Lower leg skin (tissue), 4 donors: Measurements from ENCODE around the gene IL36RN. TPM values are rescaled to one million over a fixed set of nuclear protein-coding genes. Genes with fewer than 3 reads are reported as not detected.

ENCODE experiments used
- DNase-seq, 2 donors: peaks; one replicate each; pipeline ENCODE4 v3.0.0-alpha.2; 2019; ENCODE audit warnings: low spot score in 2 of 2
- H3K4me3 ChIP-seq: fragments of 200-600 bp; sonication (generic); 2 replicates; pipeline ENCODE4 v1.5.1; 2017; ENCODE audit warnings: mild to moderate bottlenecking, low read depth; ENCODE audit not compliant: poor library complexity, severe bottlenecking
- CTCF ChIP-seq, 3 donors: fragments of 450-650 bp; IDR thresholded peaks; one replicate each; pipeline ENCODE4 v1.5.1; 2016; ENCODE audit warnings: antibody characterized with exemption in 3 of 3, mild to moderate bottlenecking in 3 of 3, moderate library complexity in 2 of 3
- POLR2A ChIP-seq, 2 donors: fragments of 450-650 bp; IDR thresholded peaks; one replicate each; pipeline ENCODE4 v1.6.1; 2016 to 2017; ENCODE audit warnings: antibody characterized with exemption in 2 of 2, mild to moderate bottlenecking in 1 of 2, moderate library complexity in 1 of 2
- WGBS, 2 donors: methylation state at CpG; one replicate each; pipeline ENCODE4 v1.1.5; 2018; 5-methylcytosine and 5-hydroxymethylcytosine counted together
- intact Hi-C: fragments of 100-400 bp; cut with DNase I; formaldehyde crosslinking; loops from one replicate; pipeline ENCODE4 v1.15.0; 2023; ENCODE audit warnings: low total_unique reads
- total RNA-seq, 4 donors: library from RNA; depleted of rRNA; stranded (reverse); fragments of >200 nt; gene quantifications; one replicate each; pipeline ENCODE4 v1.1.0, GENCODE V29; 2016

Gene IL36RN
- total RNA-seq, 4 donors from 2014 or later = 51.0 to 121 (median 96.2) TPM

- DNase-seq = no peak
- TF ChIP-seq CTCF (IDR thresholded peaks at IDR 0.05) (no peak), POLR2A (IDR thresholded peaks at IDR 0.05) (no peak)
- no peak overlapping the region for H3K4me3 ChIP-seq
- intact Hi-C loops = no loop called here
- 67 to 78% methylated on average over 3 to 5 of the region's 5 CpGs for WGBS, 2 donors
These were observed 16.0 kb downstream of the IL36RN start for GRCh38 chr2:113075030-113075429.

- 88 to 89% methylated on average over 3 of the region's 3 CpGs for WGBS, 2 donors
- no peak for DNase-seq
- TF ChIP-seq CTCF (IDR thresholded peaks at IDR 0.05) (no peak), POLR2A (IDR thresholded peaks at IDR 0.05) (no peak)
- intact Hi-C loops = no loop called here
- no peak overlapping the region for H3K4me3 ChIP-seq
These were observed 16.6 kb downstream of the IL36RN start for GRCh38 chr2:113075600-113075999.

GRCh38 chr2:113076954-113077669 is 18.1 kb downstream of the IL36RN start:
- no peak for DNase-seq
- H3K4me3 ChIP-seq = no peak overlapping the region
- TF ChIP-seq POLR2A (IDR thresholded peaks at IDR 0.05) = no peak
- 58 to 73% methylated on average over 3 of the region's 3 CpGs for WGBS, 2 donors
- intact Hi-C loops = no loop called here

- TF ChIP-seq CTCF (IDR thresholded peaks at IDR 0.05) = no peak
- TF ChIP-seq POLR2A (IDR thresholded peaks at IDR 0.05) = no peak
- WGBS, 2 donors = 30 to 45% methylated on average over 1 of the region's 1 CpG
- peak in 1 of 2 donors; percentile 37 for DNase-seq
- intact Hi-C loops = no loop called here
- no peak overlapping the region for H3K4me3 ChIP-seq
These were observed 18.9 kb downstream of the IL36RN start for GRCh38 chr2:113077921-113078320.

- WGBS, 2 donors = 35 to 38% methylated on average over 6 of the region's 6 CpGs
- no peak overlapping the region for H3K4me3 ChIP-seq
- intact Hi-C loops = no loop called here
- DNase-seq = no peak
- no peak for TF ChIP-seq POLR2A (IDR thresholded peaks at IDR 0.05)
- no peak for TF ChIP-seq CTCF (IDR thresholded peaks at IDR 0.05)
These were observed 19.4 kb downstream of the IL36RN start for GRCh38 chr2:113078350-113078839.

GRCh38 chr2:113079131-113079530 is 20.1 kb downstream of the IL36RN start:
- TF ChIP-seq CTCF (IDR thresholded peaks at IDR 0.05) (no peak), POLR2A (IDR thresholded peaks at IDR 0.05) (no peak)
- no peak for DNase-seq
- intact Hi-C loops = no loop called here
- no peak overlapping the region for H3K4me3 ChIP-seq
- 52 to 55% methylated on average over 4 of the region's 4 CpGs for WGBS, 2 donors
